ENCODE data around the gene BST2.

The BST2 gene

DNA sequence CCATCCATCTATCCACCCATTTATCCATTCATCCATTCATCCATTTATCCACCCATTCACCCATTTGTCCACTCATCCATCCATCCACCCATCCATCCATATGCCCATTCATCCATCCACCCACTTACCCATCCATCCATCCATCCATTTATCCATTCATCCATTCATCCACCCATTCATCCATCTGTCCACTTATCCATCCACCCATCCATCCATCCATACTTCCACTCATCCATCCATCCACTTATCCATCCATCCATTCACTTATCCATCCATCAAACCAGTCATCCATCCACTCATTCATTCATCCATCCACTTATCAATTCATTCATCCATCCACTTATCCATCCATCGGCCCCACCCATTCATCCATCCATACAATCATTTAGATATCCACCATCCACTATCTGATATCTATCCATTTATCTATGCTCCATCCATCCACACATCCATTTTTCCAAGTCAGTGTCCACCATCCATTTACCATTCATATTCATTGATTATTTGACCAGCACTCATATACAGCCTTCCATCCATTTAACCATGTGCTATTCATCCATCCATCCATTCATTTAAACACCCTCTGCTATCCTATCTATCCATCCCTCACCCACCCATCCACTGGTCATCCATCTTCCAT, 40.2 kb upstream of the BST2 start:
- DNase-seq (ENCODE audit: low spot score): no peak
- TF ChIP-seq, protein P1, sequence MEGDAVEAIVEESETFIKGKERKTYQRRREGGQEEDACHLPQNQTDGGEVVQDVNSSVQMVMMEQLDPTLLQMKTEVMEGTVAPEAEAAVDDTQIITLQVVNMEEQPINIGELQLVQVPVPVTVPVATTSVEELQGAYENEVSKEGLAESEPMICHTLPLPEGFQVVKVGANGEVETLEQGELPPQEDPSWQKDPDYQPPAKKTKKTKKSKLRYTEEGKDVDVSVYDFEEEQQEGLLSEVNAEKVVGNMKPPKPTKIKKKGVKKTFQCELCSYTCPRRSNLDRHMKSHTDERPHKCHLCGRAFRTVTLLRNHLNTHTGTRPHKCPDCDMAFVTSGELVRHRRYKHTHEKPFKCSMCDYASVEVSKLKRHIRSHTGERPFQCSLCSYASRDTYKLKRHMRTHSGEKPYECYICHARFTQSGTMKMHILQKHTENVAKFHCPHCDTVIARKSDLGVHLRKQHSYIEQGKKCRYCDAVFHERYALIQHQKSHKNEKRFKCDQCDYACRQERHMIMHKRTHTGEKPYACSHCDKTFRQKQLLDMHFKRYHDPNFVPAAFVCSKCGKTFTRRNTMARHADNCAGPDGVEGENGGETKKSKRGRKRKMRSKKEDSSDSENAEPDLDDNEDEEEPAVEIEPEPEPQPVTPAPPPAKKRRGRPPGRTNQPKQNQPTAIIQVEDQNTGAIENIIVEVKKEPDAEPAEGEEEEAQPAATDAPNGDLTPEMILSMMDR (IDR thresholded peaks at IDR 0.05; ENCODE audit: extremely low read depth, missing control alignments): no peak

DNA sequence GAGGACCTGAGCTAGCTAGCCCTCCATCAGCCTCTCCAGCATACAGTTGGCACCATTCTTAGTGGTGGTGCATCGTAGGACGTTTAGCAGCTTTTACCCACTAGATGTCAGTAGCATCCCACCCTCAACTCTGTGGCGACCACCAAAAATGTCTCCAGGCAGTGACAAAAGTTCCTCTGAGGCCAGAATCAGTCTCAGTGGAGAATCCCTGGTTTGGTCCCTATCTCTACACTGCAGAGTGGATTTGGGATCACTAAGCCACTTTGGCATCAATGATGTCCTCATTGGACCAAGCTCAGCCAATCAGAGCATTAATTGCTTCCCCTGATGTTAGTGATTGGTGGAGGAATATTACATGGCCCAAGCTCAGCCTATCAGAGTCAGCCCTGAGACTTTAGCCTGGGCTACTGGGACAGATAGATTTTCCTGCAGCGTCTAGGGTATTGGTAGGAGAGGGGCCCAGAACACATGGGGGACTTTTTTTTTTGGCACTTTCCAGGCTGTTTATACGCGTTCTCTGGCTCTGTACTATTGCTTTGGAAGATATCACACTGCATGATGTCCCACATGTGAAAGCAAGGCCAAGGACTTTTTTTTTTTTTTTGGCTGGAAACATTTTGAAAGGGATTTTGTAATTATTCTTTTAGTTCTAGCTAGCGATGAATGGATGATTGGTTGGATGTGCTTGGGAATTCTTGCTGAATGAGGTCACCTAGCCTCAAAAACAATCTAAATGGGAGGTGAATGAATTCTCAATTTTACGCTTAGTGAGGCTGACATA, 36.0 kb upstream of the BST2 start:
- TF ChIP-seq, protein P1 (IDR thresholded peaks at IDR 0.05; ENCODE audit: extremely low read depth, missing control alignments): peak; percentile 58
- DNase-seq (ENCODE audit: low spot score): peak; percentile 42

DNA sequence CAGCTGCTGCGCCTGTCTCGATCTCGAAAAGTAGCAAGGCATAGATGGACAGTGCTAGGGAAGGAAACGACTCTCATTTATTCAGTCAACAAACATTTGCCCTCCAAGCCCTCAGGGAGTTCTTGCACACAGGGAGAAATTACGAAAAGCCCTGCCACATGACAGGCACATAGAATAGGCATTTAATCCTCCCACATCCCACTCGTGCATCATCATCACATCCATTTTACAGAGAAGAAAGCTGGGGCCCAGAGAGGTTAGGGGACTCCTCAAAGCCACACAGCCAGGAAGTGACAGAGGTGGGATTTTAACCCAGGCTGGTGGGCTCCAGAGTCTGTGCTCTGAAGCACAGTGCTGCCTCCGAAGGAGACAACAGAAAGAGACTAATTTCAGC, 31.4 kb upstream of the BST2 start:
- TF ChIP-seq, protein P1 (IDR thresholded peaks at IDR 0.05; ENCODE audit: extremely low read depth, missing control alignments): no peak
- no peak for DNase-seq (ENCODE audit: low spot score)

- no peak for DNase-seq (ENCODE audit: low spot score)
- TF ChIP-seq, protein P1 (IDR thresholded peaks at IDR 0.05; ENCODE audit: extremely low read depth, missing control alignments): no peak
Measured at GRCh38 chr19:17436094-17436873, 30.9 kb upstream of the BST2 start.

DNA sequence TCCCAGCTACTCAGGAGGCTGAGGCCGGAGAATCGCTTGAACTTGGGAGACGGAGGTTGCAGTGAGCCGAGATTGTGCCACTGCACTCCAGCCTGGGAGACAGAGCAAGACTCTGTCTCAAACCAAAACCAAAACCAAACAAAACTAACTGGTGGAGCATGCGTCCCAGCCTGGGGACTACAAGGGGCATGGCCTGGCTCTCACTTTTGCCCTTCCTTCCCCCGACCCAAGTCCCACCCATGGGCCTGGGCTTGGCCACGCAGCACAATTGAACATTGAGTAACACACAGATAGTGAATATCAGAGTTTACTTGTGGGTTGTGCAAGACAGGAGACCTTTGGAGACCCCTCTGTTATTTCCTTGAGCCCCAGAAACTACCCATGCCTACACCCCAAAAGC, 29.8 kb upstream of the BST2 start:
- DNase-seq (ENCODE audit: low spot score): no peak
- TF ChIP-seq, protein P1 (IDR thresholded peaks at IDR 0.05; ENCODE audit: extremely low read depth, missing control alignments): no peak

DNA sequence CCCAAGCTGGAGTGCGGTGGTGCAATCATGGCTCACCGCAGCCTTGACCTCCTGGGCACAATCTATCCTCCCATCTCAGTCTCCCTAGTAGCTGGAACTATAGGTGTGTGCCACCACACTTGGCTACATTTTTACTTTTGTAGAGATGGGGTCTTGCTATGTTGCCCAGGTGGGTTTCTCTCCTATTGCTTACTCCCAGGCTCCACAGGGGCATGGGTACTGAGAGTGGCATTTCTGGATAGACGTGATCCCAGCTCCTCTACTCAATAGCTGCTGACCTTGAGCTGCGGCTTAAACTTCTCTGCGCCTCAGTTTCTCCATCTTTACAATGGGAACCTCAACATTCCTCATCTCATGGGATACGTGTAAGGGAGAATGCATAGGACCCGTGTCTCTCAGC, 26.0 kb upstream of the BST2 start:
- no peak for DNase-seq (ENCODE audit: low spot score)
- TF ChIP-seq, protein P1 (IDR thresholded peaks at IDR 0.05; ENCODE audit: extremely low read depth, missing control alignments): no peak

DNA sequence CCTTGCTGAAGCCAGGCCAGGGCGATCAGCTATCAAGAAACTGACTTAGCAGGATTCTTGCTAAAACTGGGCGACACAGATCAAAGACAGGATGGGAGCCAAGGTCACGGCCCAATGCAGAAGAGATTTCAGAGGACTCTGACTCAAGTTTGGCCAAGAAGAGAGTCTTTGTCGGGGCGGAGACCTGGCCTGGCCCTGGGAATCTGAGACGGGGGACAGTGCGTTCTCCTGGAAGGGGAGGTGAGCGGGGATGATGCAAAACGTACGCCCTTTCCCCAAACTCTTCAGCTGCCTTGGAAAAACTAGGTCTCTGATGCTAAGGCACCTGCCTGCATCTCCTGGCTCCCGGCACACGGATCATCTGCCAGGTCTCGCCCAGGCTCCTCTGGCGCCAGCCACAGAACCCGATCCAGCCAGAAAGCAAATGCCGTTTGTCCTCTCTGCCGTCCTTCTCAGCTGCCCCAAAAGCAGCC, 24.2 kb upstream of the BST2 start:
- no peak for DNase-seq (ENCODE audit: low spot score)
- TF ChIP-seq, protein P1 (IDR thresholded peaks at IDR 0.05; ENCODE audit: extremely low read depth, missing control alignments): no peak
